Trophoblast cell (in vitro differentiated cells and primary cell): ENCODE results near the gene VSTM2B.

Experiments used
- DNase-seq, 2 donors: peaks; one replicate each; pipeline ENCODE4 v3.0.0-alpha.2; 2016
- H2AFZ ChIP-seq: 2 replicates; pipeline ENCODE4 v1.6.1; 2013; ENCODE audit warnings: low read length, moderate library complexity, mild to moderate bottlenecking; ENCODE audit not compliant: insufficient read depth, poor library complexity
- H2AK5ac ChIP-seq: 2 replicates; pipeline ENCODE4 v1.6.1; 2013; ENCODE audit warnings: mild to moderate bottlenecking, low read length
- H2BK120ac ChIP-seq: 2 replicates; pipeline ENCODE4 v1.6.1; 2013; ENCODE audit warnings: low read length, mild to moderate bottlenecking, moderate library complexity; ENCODE audit not compliant: insufficient read depth, poor library complexity
- H2BK12ac ChIP-seq: 2 replicates; pipeline ENCODE4 v1.6.1; 2013; ENCODE audit warnings: mild to moderate bottlenecking, low read length, moderate library complexity
- H2BK5ac ChIP-seq: 2 replicates; pipeline ENCODE4 v1.6.1; 2013; ENCODE audit warnings: low read length, low read depth, moderate library complexity, mild to moderate bottlenecking; ENCODE audit not compliant: poor library complexity
- H3K14ac ChIP-seq: 2 replicates; pipeline ENCODE4 v1.6.1; 2013; ENCODE audit warnings: mild to moderate bottlenecking, low read length
- H3K18ac ChIP-seq: 2 replicates; pipeline ENCODE4 v1.6.1; 2013; ENCODE audit warnings: mild to moderate bottlenecking, low read length
- H3K23ac ChIP-seq: 2 replicates; pipeline ENCODE4 v1.6.1; 2013; ENCODE audit warnings: low read length
- H3K27ac ChIP-seq: 2 replicates; pipeline ENCODE4 v1.5.1; 2013; ENCODE audit warnings: low read depth, mild to moderate bottlenecking, inconsistent platforms, low read length, moderate library complexity
- H3K27me3 ChIP-seq: 2 replicates; pipeline ENCODE4 v1.6.1; 2013; ENCODE audit warnings: inconsistent platforms, mild to moderate bottlenecking, low read length, moderate library complexity; ENCODE audit not compliant: insufficient read depth
- H3K36me3 ChIP-seq, 2 experiments: 1 replicate in 1 of 2; 2 replicates in 1 of 2; pipeline ENCODE4 v1.6.1; 2013; ENCODE audit warnings: low read length in 2 of 2, mild to moderate bottlenecking in 2 of 2, moderate library complexity in 1 of 2; ENCODE audit not compliant: insufficient read depth in 2 of 2, control insufficient read depth in 1 of 2
- H3K4ac ChIP-seq: 2 replicates; pipeline ENCODE4 v1.6.1; 2013; ENCODE audit warnings: low read depth, mild to moderate bottlenecking, low read length, moderate library complexity
- H3K4me1 ChIP-seq, 2 experiments: 1 replicate in 1 of 2; 2 replicates in 1 of 2; pipeline ENCODE4 v1.6.1; 2013; ENCODE audit warnings: low read length in 2 of 2, mild to moderate bottlenecking in 2 of 2, moderate library complexity in 1 of 2; ENCODE audit not compliant: insufficient read depth in 2 of 2, control insufficient read depth in 1 of 2
- H3K4me2 ChIP-seq: 2 replicates; pipeline ENCODE4 v1.6.1; 2013; ENCODE audit warnings: inconsistent platforms, mild to moderate bottlenecking, low read length, moderate library complexity
- H3K4me3 ChIP-seq: 2 replicates; pipeline ENCODE4 v1.5.1; 2013; ENCODE audit warnings: mild to moderate bottlenecking, low read depth, low read length, inconsistent platforms
- H3K79me1 ChIP-seq: one replicate; pipeline ENCODE4 v1.6.1; 2013; ENCODE audit warnings: low read length
- H3K79me2 ChIP-seq: 2 replicates; pipeline ENCODE4 v1.6.1; 2013; ENCODE audit warnings: low read length, mild to moderate bottlenecking; ENCODE audit not compliant: control insufficient read depth, insufficient read depth, poor library complexity
- H3K9ac ChIP-seq: 2 replicates; pipeline ENCODE4 v1.6.1; 2013; ENCODE audit warnings: mild to moderate bottlenecking, low read length
- H3K9me3 ChIP-seq: 2 replicates; pipeline ENCODE4 v1.6.1; 2013; ENCODE audit warnings: low read depth, mild to moderate bottlenecking, control low read depth, inconsistent platforms, low read length; ENCODE audit not compliant: insufficient read depth
- H4K12ac ChIP-seq: 2 replicates; pipeline ENCODE4 v1.6.1; 2013; ENCODE audit warnings: low read depth, mild to moderate bottlenecking, low read length, moderate library complexity
- H4K8ac ChIP-seq: 2 replicates; pipeline ENCODE4 v1.6.1; 2013; ENCODE audit warnings: low read depth, mild to moderate bottlenecking, low read length, moderate library complexity
- H4K91ac ChIP-seq: one replicate; pipeline ENCODE4 v1.6.1; 2013; ENCODE audit warnings: low read depth, mild to moderate bottlenecking, low read length, moderate library complexity
- WGBS: extraction: QIAGEN DNeasy Blood & Tissue Kit; methylation state at CpG from one replicate; pipeline ENCODE4 v1.1.7; 2013; ENCODE audit warnings: missing lambda C conversion rate; ENCODE audit not compliant: insufficient read length, insufficient coverage; ENCODE audit errors: extremely low coverage; 5-methylcytosine and 5-hydroxymethylcytosine counted together

Gene VSTM2B

GRCh38 chr19:29539670-29540069 is 13.9 kb downstream of the VSTM2B start:
- no peak overlapping the region for H3K14ac ChIP-seq
- H2BK5ac ChIP-seq, result no peak overlapping the region
- no peak overlapping the region for H3K4me3 ChIP-seq
- no peaks in the 10 kb centered on the region for H3K27me3 ChIP-seq
- H3K36me3 ChIP-seq, result no peaks in the 10 kb centered on the region
- H2AK5ac ChIP-seq, result no peak overlapping the region
- DNase-seq, result no peak
- H4K91ac ChIP-seq, result no peak overlapping the region
- no peak overlapping the region for H3K4ac ChIP-seq
- H2BK12ac ChIP-seq, result no peak overlapping the region
- no peaks in the 10 kb centered on the region for H3K79me1 ChIP-seq
- H2BK120ac ChIP-seq, result no peak overlapping the region
- no peak overlapping the region for H3K23ac ChIP-seq
- no peak overlapping the region for H3K4me2 ChIP-seq
- H4K8ac ChIP-seq, result no peak overlapping the region
- no peaks in the 10 kb centered on the region for H3K79me2 ChIP-seq
- no CpG with 5 or more reads among the region's 6 CpGs for WGBS
- H3K4me1 ChIP-seq, result no peaks in the 10 kb centered on the region
- no peak overlapping the region for H4K12ac ChIP-seq
- no peak overlapping the region for H3K9ac ChIP-seq
- no peak overlapping the region for H3K18ac ChIP-seq
- H3K27ac ChIP-seq, result no peak overlapping the region
- no peak overlapping the region for H2AFZ ChIP-seq
- peaks cover 7% of the 10 kb centered on the region for H3K9me3 ChIP-seq

- WGBS, result no CpG with 5 or more reads among the region's 1 CpG
- no peak overlapping the region for H3K27ac ChIP-seq
Measured at GRCh38 chr19:29540114-29540513, 14.3 kb downstream of the VSTM2B start.

DNA sequence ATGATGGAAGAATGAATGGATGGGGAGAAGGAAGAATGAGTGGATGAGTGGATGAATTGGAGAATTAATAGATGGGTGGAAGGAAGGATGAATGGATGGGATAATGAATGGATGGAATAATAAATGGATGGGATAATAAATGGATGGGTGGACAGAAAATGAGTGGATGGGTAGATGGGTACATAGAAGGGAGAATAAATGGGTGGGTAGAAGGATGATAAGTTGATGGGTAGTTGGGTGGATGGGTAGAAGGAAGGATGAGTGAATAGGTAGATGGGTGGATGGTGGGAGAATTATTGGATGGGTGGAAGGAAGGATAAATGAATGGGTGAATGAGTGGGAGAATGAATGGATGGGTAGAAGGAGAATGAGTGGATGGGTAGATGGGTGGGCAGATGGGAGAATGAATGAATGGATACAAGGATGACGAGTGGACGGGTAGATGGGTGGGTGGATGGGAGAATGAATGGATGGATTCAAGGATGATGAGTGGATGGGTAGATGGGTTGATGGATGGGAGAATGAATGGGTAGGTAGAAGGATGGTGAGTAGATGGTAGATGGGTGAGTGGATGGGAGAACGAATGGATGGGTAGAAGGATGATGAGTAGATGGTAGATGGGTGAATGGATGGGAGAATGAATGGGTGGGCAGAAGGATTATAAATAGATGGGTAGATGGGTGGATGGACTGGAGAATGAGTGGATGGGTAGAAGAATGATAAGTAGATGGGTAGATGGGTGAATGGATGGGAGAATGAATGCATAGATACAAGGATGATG is 15.9 kb downstream of the VSTM2B start:
- no peak overlapping the region for H2AK5ac ChIP-seq
- no peak overlapping the region for H4K91ac ChIP-seq
- H3K27ac ChIP-seq, result no peak overlapping the region
- H3K9me3 ChIP-seq, result peaks cover 12% of the 10 kb centered on the region
- no peak overlapping the region for H2AFZ ChIP-seq
- no peak overlapping the region for H2BK120ac ChIP-seq
- H3K4me1 ChIP-seq, result peaks cover 6% of the 10 kb centered on the region in 2 experiments
- H3K4me2 ChIP-seq, result no peak overlapping the region
- H3K79me1 ChIP-seq, result no peaks in the 10 kb centered on the region
- no peak overlapping the region for H3K14ac ChIP-seq
- H3K36me3 ChIP-seq, result no peaks in the 10 kb centered on the region
- no peak overlapping the region for H4K12ac ChIP-seq
- H3K9ac ChIP-seq, result no peak overlapping the region
- WGBS, result over 99% methylated on average over 3 of the region's 3 CpGs
- no peaks in the 10 kb centered on the region for H3K79me2 ChIP-seq
- H2BK12ac ChIP-seq, result no peak overlapping the region
- no peak overlapping the region for H2BK5ac ChIP-seq
- H3K4ac ChIP-seq, result no peak overlapping the region
- H3K18ac ChIP-seq, result no peak overlapping the region
- no peak overlapping the region for H3K23ac ChIP-seq
- DNase-seq, result no peak
- no peak overlapping the region for H4K8ac ChIP-seq
- H3K4me3 ChIP-seq, result no peak overlapping the region
- no peaks in the 10 kb centered on the region for H3K27me3 ChIP-seq

More at GRCh38 chr19:29540114-29540513, 14.3 kb downstream of the VSTM2B start:
- Histone ChIP-seq H3K9ac (no peak overlapping the region), H3K79me1 (no peaks in the 10 kb centered on the region), H2BK5ac (no peak overlapping the region), H3K4ac (no peak overlapping the region), H3K4me2 (no peak overlapping the region), H3K18ac (no peak overlapping the region), H3K27me3 (no peaks in the 10 kb centered on the region), H3K23ac (no peak overlapping the region), H2AK5ac (no peak overlapping the region), H2AFZ (no peak overlapping the region), H3K79me2 (no peaks in the 10 kb centered on the region), H4K8ac (no peak overlapping the region), H4K91ac (no peak overlapping the region), H3K4me3 (no peak overlapping the region), H2BK12ac (no peak overlapping the region), H3K9me3 (peaks cover 8% of the 10 kb centered on the region), H3K4me1 (no peaks in the 10 kb centered on the region), H3K14ac (no peak overlapping the region), H2BK120ac (no peak overlapping the region), H4K12ac (no peak overlapping the region), H3K36me3 (no peaks in the 10 kb centered on the region)
- no peak for DNase-seq

DNA sequence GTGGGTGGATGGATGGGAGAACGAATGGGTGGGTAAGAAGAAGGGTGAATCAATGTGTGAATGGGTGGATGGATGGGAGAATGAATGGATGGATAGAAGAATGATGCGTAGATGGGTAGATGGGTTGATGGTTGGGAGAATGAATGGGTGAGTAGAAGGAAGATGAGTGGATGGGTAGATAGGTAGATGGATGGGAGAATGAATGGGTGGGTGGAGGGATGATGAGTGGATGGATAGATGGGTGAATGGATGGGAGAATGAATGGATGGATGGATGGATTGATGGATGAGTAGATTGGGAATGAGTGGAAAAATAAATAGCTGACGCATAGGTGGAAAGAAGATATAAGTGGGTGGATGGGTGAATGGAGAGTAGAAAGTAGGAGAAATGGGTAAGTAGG is 16.5 kb downstream of the VSTM2B start:
- H3K79me1 ChIP-seq, result no peaks in the 10 kb centered on the region
- H3K4me2 ChIP-seq, result no peak overlapping the region
- H3K18ac ChIP-seq, result no peak overlapping the region
- DNase-seq, result no peak
- 100% methylated on average over 3 of the region's 3 CpGs for WGBS
- no peak overlapping the region for H4K91ac ChIP-seq
- H3K27me3 ChIP-seq, result no peaks in the 10 kb centered on the region
- H3K27ac ChIP-seq, result no peak overlapping the region
- H2BK120ac ChIP-seq, result no peak overlapping the region
- H3K79me2 ChIP-seq, result no peaks in the 10 kb centered on the region
- H3K4ac ChIP-seq, result no peak overlapping the region
- peaks cover 6 to 8% of the 10 kb centered on the region in 2 experiments for H3K4me1 ChIP-seq
- H2BK5ac ChIP-seq, result no peak overlapping the region
- no peak overlapping the region for H3K4me3 ChIP-seq
- no peak overlapping the region for H2BK12ac ChIP-seq
- H2AK5ac ChIP-seq, result no peak overlapping the region
- peaks cover 12% of the 10 kb centered on the region for H3K9me3 ChIP-seq
- H4K12ac ChIP-seq, result no peak overlapping the region
- H2AFZ ChIP-seq, result no peak overlapping the region
- H3K36me3 ChIP-seq, result no peaks in the 10 kb centered on the region
- no peak overlapping the region for H4K8ac ChIP-seq
- H3K23ac ChIP-seq, result no peak overlapping the region
- no peak overlapping the region for H3K9ac ChIP-seq
- H3K14ac ChIP-seq, result no peak overlapping the region
